Measurements from ENCODE around the gene ZNF837.

Gene ZNF837

GRCh38 chr19:58318297-58318696, 62.5 kb downstream of the ZNF837 start:
- DNase-seq (ENCODE audit: low read depth in 2 of 2): no peak
